ENCODE measurements around the gene NPIPA1. TPM values are rescaled to one million over a fixed set of nuclear protein-coding genes. Genes with fewer than 3 reads are reported as not detected.
A peak's percentile ranks its signal among the peaks of the same experiment; 100 is the strongest.
"Not testable (repeated sequence)": the region's sequence is repeated elsewhere in the genome, so short reads cannot be mapped to it uniquely, and the experiment has no call there.

NPIPA1 gene
- total and polyA plus RNA-seq, 2 donors, result 32.5 to 134 TPM

- H3K4me3 ChIP-seq (ENCODE audit: low read length in 2 of 2); H3K36me3 ChIP-seq (ENCODE audit: control insufficient read depth in 2 of 2, insufficient read depth in 2 of 2, low read length in 1 of 2); H3K27me3 ChIP-seq (ENCODE audit: control insufficient read depth in 2 of 2, insufficient read depth in 1 of 2, low read length in 1 of 2); H3K27ac ChIP-seq (ENCODE audit: low read depth in 1 of 2, low read length in 1 of 2); H3K4me1 ChIP-seq (ENCODE audit: control insufficient read depth in 2 of 2, insufficient read depth in 2 of 2, low read length in 2 of 2); H3K9me3 ChIP-seq (ENCODE audit: control insufficient read depth in 2 of 2, insufficient read depth in 1 of 2, low read length in 1 of 2): not testable (repeated sequence)
- DNase-seq (ENCODE audit: low read depth in 6 of 9, low spot score in 9 of 9), result peak in 1 of 9 donors; percentile 5
- 93% methylated on average over 6 of the region's 31 CpGs for WGBS
Observed at GRCh38 chr16:14928064-14928714, 9.1 kb upstream of the NPIPA1 start.

- H3K36me3 ChIP-seq (ENCODE audit: control insufficient read depth in 2 of 2, insufficient read depth in 2 of 2, low read length in 1 of 2); DNase-seq (ENCODE audit: low read depth in 6 of 9, low spot score in 9 of 9); H3K27me3 ChIP-seq (ENCODE audit: control insufficient read depth in 2 of 2, insufficient read depth in 1 of 2, low read length in 1 of 2); H3K27ac ChIP-seq (ENCODE audit: low read depth in 1 of 2, low read length in 1 of 2); H3K4me1 ChIP-seq (ENCODE audit: control insufficient read depth in 2 of 2, insufficient read depth in 2 of 2, low read length in 2 of 2); H3K9me3 ChIP-seq (ENCODE audit: control insufficient read depth in 2 of 2, insufficient read depth in 1 of 2, low read length in 1 of 2); H3K4me3 ChIP-seq (ENCODE audit: low read length in 2 of 2): not testable (repeated sequence)
- 97% methylated on average over 18 of the region's 26 CpGs for WGBS
Observed at GRCh38 chr16:14929176-14929575, 8.1 kb upstream of the NPIPA1 start.

DNA sequence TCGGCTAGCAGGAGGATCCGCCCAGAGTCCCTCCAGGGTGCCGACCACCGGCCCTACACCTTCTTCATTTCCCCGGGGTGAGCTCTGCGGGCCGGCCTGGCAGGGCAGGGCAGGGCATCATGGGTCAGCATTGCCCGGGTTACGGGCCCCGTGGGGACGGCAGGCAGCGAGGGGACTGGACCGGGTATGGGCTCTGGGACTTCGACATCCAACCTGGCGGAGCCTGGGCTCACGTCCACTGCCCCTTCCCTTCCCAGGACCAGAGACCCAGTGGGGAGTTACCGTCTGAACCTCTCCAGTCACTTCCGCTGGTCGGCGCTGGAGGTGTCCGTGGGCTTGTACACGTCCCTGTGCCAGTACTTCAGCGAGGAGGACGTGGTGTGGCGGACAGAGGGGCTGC is 7.0 kb upstream of the NPIPA1 start:
- not testable (repeated sequence) for H3K4me1 ChIP-seq (ENCODE audit: control insufficient read depth in 2 of 2, insufficient read depth in 2 of 2, low read length in 2 of 2); DNase-seq (ENCODE audit: low read depth in 6 of 9, low spot score in 9 of 9); H3K4me3 ChIP-seq (ENCODE audit: low read length in 2 of 2); H3K36me3 ChIP-seq (ENCODE audit: control insufficient read depth in 2 of 2, insufficient read depth in 2 of 2, low read length in 1 of 2); H3K27ac ChIP-seq (ENCODE audit: low read depth in 1 of 2, low read length in 1 of 2); H3K9me3 ChIP-seq (ENCODE audit: control insufficient read depth in 2 of 2, insufficient read depth in 1 of 2, low read length in 1 of 2); H3K27me3 ChIP-seq (ENCODE audit: control insufficient read depth in 2 of 2, insufficient read depth in 1 of 2, low read length in 1 of 2)
- WGBS, result 94% methylated on average over 14 of the region's 25 CpGs

DNA sequence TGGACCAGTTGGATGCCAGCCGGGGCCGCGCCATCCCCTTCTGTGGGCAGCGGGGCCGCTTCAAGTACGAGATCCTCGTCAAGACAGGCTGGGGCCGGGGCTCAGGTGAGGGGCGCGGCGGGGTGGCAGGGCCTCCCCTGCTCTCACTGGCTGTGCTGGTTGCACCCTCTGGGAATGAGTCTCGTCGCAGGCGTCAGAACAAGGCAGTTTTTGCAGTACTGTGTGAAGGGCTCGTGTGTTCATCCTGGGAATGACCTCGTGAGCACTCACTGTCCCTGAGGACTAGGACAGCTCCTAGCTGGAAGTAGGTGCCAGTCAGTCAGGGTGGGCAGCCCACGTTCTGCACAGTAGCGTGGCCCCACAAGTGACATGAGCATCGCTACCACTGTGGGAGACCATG is 6.3 kb upstream of the NPIPA1 start:
- WGBS, result 97% methylated on average over 8 of the region's 19 CpGs
- H3K4me3 ChIP-seq (ENCODE audit: low read length in 2 of 2); H3K4me1 ChIP-seq (ENCODE audit: control insufficient read depth in 2 of 2, insufficient read depth in 2 of 2, low read length in 2 of 2); DNase-seq (ENCODE audit: low read depth in 6 of 9, low spot score in 9 of 9); H3K9me3 ChIP-seq (ENCODE audit: control insufficient read depth in 2 of 2, insufficient read depth in 1 of 2, low read length in 1 of 2); H3K36me3 ChIP-seq (ENCODE audit: control insufficient read depth in 2 of 2, insufficient read depth in 2 of 2, low read length in 1 of 2); H3K27me3 ChIP-seq (ENCODE audit: control insufficient read depth in 2 of 2, insufficient read depth in 1 of 2, low read length in 1 of 2); H3K27ac ChIP-seq (ENCODE audit: low read depth in 1 of 2, low read length in 1 of 2): not testable (repeated sequence)

DNA sequence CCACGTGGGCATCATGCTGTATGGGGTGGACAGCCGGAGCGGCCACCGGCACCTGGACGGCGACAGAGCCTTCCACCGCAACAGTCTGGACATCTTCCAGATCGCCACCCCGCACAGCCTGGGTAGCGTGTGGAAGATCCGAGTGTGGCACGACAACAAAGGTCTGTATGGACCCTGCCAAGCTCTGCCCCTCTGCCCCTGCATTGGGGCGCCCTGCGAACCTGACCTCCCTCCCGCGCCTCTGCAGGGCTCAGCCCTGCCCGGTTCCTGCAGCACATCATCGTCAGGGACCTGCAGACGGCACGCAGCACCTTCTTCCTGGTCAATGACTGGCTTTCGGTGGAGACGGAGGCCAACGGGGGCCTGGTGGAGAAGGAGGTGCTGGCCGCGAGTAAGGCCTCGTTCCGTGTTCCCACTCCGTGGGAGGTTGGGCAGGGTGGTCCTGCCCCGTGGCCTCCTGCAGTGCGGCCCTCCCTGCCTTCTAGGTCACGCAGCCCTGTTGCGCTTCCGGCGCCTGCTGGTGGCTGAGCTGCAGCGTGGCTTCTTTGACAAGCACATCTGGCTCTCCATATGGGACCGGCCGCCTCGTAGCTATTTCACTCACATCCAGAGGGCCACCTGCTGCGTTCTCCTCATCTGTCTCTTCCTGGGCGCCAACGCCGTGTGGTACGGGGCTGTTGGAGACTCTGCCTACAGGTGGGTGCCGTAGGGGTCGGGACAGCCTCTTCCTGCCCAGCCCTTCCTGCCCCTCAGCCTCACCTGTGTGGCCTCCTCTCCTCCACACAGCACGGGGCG is 4.5 kb upstream of the NPIPA1 start:
- not testable (repeated sequence) for H3K27ac ChIP-seq (ENCODE audit: low read depth in 1 of 2, low read length in 1 of 2); H3K4me3 ChIP-seq (ENCODE audit: low read length in 2 of 2); H3K4me1 ChIP-seq (ENCODE audit: control insufficient read depth in 2 of 2, insufficient read depth in 2 of 2, low read length in 2 of 2); H3K36me3 ChIP-seq (ENCODE audit: control insufficient read depth in 2 of 2, insufficient read depth in 2 of 2, low read length in 1 of 2); H3K27me3 ChIP-seq (ENCODE audit: control insufficient read depth in 2 of 2, insufficient read depth in 1 of 2, low read length in 1 of 2); H3K9me3 ChIP-seq (ENCODE audit: control insufficient read depth in 2 of 2, insufficient read depth in 1 of 2, low read length in 1 of 2); DNase-seq (ENCODE audit: low read depth in 6 of 9, low spot score in 9 of 9)
- WGBS, result 98% methylated on average over 27 of the region's 47 CpGs

GRCh38 chr16:14937994-14938393 is 751 bp downstream of the NPIPA1 start:
- H3K27ac ChIP-seq (ENCODE audit: low read depth in 1 of 2, low read length in 1 of 2); H3K9me3 ChIP-seq (ENCODE audit: control insufficient read depth in 2 of 2, insufficient read depth in 1 of 2, low read length in 1 of 2); H3K36me3 ChIP-seq (ENCODE audit: control insufficient read depth in 2 of 2, insufficient read depth in 2 of 2, low read length in 1 of 2); H3K27me3 ChIP-seq (ENCODE audit: control insufficient read depth in 2 of 2, insufficient read depth in 1 of 2, low read length in 1 of 2); DNase-seq (ENCODE audit: low read depth in 6 of 9, low spot score in 9 of 9); H3K4me3 ChIP-seq (ENCODE audit: low read length in 2 of 2); H3K4me1 ChIP-seq (ENCODE audit: control insufficient read depth in 2 of 2, insufficient read depth in 2 of 2, low read length in 2 of 2): not testable (repeated sequence)
- WGBS, result 85% methylated on average over 6 of the region's 9 CpGs

DNA sequence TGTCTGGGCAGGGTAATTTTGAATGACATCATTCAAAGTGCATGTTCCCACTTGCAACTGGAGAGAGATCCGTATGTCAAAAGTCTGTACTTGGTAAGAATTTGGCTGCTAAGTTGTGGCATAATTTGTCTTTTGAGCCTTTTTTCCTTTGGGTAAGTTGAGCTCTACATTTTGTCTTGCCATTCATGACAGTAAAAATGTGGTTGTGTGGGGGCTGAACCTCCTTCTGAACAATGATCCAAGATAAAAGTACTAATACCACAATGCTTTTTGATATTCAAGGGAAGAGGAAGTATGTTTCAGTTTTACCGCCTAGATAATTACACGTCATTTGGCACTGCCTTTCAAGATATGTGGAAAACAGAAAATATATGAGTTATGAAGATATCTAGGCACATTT is 5.4 kb downstream of the NPIPA1 start:
- not testable (repeated sequence) for H3K36me3 ChIP-seq (ENCODE audit: control insufficient read depth in 2 of 2, insufficient read depth in 2 of 2, low read length in 1 of 2); H3K4me3 ChIP-seq (ENCODE audit: low read length in 2 of 2); H3K27me3 ChIP-seq (ENCODE audit: control insufficient read depth in 2 of 2, insufficient read depth in 1 of 2, low read length in 1 of 2); H3K9me3 ChIP-seq (ENCODE audit: control insufficient read depth in 2 of 2, insufficient read depth in 1 of 2, low read length in 1 of 2); H3K27ac ChIP-seq (ENCODE audit: low read depth in 1 of 2, low read length in 1 of 2); DNase-seq (ENCODE audit: low read depth in 6 of 9, low spot score in 9 of 9); H3K4me1 ChIP-seq (ENCODE audit: control insufficient read depth in 2 of 2, insufficient read depth in 2 of 2, low read length in 2 of 2)
- WGBS, result 13% methylated on average over 3 of the region's 3 CpGs

DNA sequence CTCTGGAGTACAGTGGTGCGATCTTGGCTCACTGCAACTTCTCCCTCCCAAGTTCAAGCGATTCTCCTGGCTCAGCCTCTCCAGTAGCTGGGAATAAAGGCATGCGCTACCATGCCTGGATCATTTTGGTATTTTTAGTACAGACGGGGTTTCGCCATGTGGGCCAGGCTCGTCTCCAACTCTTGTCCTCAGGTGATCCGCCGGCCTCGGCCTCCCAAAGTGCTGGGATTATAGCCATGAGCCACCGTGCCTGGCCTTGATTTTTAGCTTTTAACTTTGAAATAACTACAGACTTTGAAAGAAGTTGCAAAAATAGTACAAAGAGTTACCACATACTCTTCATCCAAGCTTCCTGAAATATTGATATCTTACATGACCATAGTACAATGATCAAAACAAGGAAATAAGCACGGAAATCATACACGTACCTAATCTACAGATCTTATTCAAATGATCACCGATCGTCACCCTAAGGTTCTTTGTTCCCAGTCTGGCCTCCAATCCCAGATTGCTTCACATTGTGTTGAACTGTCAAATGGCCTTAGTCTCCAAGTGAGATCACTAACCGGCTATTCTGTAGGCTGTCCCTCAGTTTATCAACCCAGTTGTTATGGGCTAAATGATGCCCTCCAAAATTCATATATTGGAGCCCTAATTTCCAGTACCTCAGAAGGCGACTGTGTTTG is 18.4 kb downstream of the NPIPA1 start:
- WGBS, result 97% methylated on average over 16 of the region's 16 CpGs
- Histone ChIP-seq H3K4me3 (ENCODE audit: low read length in 2 of 2) (no peak overlapping the region), H3K4me1 (ENCODE audit: control insufficient read depth in 2 of 2, insufficient read depth in 2 of 2, low read length in 2 of 2) (no peaks in the 10 kb centered on the region), H3K9me3 (ENCODE audit: control insufficient read depth in 2 of 2, insufficient read depth in 1 of 2, low read length in 1 of 2) (no peaks in the 10 kb centered on the region), H3K27me3 (ENCODE audit: control insufficient read depth in 2 of 2, insufficient read depth in 1 of 2, low read length in 1 of 2) (peaks cover 0 to 3% of the 10 kb centered on the region in 2 donors), H3K36me3 (ENCODE audit: control insufficient read depth in 2 of 2, insufficient read depth in 2 of 2, low read length in 1 of 2) (no peaks in the 10 kb centered on the region), H3K27ac (ENCODE audit: low read depth in 1 of 2, low read length in 1 of 2) (no peak overlapping the region)
- DNase-seq (ENCODE audit: low read depth in 6 of 9, low spot score in 9 of 9), result no peak

- no peaks in the 10 kb centered on the region for H3K4me1 ChIP-seq (ENCODE audit: control insufficient read depth in 2 of 2, insufficient read depth in 2 of 2, low read length in 2 of 2)
- H3K9me3 ChIP-seq (ENCODE audit: control insufficient read depth in 2 of 2, insufficient read depth in 1 of 2, low read length in 1 of 2), result no peaks in the 10 kb centered on the region
- DNase-seq (ENCODE audit: low read depth in 6 of 9, low spot score in 9 of 9), result no peak
- no peak overlapping the region for H3K4me3 ChIP-seq (ENCODE audit: low read length in 2 of 2)
- no peak overlapping the region for H3K27ac ChIP-seq (ENCODE audit: low read depth in 1 of 2, low read length in 1 of 2)
- 96% methylated on average over 28 of the region's 28 CpGs for WGBS
- no peaks in the 10 kb centered on the region for H3K36me3 ChIP-seq (ENCODE audit: control insufficient read depth in 2 of 2, insufficient read depth in 2 of 2, low read length in 1 of 2)
- H3K27me3 ChIP-seq (ENCODE audit: control insufficient read depth in 2 of 2, insufficient read depth in 1 of 2, low read length in 1 of 2), result peaks cover 0 to 3% of the 10 kb centered on the region in 2 donors
Observed at GRCh38 chr16:14957576-14958322, 20.5 kb downstream of the NPIPA1 start.
